Stimulated activated CD8-positive, alpha-beta memory T cell treated with anti-CD3 and anti-CD28 coated beads, Interleukin-4, amount 100 ng/mL, for 24 hours (primary cell): ENCODE results near the gene ADAT3.

Source experiments
- DNase-seq: peaks from one replicate; pipeline ENCODE4 v3.0.0-alpha.2; 2020; ENCODE audit warnings: low read depth

The ADAT3 gene

DNA sequence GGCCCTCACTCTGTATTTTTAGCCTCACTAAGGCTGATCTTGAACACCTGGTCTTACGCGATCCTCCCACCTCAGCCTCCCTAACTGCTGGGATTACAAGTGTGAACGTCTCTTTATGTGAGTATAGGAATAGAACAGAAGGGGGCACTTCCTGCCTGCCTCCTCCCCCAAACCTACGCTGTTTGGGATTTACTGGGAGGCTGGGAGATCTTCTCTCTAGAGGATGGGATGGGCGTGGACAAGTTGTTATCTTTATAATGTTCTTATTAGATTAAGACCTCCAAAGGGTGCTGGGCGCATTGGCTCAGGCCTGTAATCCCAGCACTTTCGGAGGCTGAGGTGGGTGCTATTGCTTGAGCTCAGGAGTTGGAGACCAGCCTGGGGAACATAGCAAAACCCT lies 32.9 kb downstream of the ADAT3 start:
- DNase-seq, result no peak

DNA sequence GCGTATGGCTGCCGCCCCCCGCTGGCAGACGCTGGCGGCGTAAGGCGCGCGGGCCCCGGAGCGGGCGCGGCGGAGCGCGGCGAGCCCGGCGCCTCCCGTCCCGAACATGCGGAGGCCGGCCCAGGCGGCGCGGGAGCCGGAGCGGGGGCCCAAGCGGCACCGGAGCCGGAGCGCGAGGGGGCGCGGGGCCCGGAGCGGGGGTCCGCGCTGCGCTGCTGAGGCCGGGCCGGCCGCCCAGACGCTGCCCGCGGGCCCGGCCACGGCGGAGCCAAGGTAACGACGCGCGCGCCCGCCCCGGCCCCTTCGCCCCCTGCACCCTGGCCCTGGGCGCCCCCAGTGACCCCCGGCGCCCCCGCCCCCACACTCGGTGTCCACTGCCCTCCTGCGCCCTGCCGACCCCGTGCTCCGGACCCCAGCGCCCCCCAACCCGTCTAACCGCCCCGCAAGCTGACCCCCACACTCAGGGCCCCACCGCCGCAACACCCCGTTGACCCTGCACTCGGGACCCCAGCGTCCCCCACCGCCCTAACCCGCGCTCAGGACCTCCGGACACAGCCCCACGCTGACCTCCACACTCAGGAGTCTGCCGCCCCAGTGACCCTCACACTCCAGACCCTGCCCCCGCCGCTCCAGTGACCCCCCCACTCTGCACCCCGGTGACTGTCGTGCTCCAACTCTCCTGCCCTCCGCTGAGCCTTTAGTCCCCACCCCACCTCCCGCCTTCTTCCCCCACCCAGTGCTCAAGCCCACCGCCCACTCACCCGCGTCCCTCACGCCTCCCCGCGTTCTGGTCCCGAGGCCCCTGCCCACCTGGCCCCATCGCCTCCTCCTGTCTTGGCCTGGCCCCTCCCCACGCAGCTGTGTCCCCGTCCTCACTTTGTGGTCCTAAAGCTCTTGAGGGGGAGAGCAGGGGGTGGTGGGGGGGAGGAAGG lies 36.2 kb downstream of the ADAT3 start, which contains the start of gene CSNK1G2:
CSNK1G2 (plus strand) TSS at position 27 of the 932 bp plus-strand sequence. CDS start 28,601 bp downstream, outside the sequence.
- DNase-seq, result no peak

DNA sequence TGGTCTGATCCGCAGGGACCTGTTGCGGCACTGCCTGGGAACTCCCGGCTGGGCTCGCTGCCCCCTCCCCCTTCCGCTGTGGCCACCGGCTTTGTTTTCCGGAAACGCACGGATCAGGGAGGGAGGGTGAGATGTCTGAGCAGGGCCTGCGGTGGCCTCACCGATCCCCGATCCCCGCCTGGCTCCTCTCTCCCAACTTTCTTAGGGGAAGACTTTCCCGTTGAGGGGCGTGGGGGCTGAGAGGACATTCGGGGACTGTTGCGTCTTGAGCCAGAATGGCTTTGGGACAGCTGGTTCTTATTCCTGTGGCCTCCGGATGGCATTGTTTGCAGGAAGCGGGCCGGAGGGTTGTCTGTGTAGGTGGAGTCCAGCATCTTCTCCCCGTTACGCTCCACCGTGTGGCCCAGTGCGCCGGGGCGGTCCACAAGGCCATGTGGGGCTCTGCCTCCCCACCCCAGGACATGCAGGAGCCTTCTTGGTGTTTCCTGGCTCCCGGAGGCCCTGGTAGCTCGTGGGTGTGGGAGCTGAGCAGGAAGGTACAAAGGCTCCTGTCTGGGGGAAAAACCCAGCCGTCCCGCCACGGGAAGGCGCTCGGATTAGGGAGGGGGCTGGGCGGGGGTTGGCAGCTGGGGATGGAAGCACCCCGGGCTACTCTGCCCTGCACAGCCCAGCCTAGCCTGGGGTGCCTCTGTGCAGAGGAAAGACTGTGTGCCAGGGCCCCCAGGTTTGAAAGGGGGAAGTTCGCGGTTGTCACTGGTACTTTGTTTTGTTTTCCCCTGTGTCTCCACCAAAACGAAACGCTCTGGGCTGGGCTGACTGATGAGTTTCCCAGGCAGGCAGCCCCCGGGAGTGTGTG lies 37.1 kb downstream of the ADAT3 start:
- DNase-seq, result peak; percentile 62

DNA sequence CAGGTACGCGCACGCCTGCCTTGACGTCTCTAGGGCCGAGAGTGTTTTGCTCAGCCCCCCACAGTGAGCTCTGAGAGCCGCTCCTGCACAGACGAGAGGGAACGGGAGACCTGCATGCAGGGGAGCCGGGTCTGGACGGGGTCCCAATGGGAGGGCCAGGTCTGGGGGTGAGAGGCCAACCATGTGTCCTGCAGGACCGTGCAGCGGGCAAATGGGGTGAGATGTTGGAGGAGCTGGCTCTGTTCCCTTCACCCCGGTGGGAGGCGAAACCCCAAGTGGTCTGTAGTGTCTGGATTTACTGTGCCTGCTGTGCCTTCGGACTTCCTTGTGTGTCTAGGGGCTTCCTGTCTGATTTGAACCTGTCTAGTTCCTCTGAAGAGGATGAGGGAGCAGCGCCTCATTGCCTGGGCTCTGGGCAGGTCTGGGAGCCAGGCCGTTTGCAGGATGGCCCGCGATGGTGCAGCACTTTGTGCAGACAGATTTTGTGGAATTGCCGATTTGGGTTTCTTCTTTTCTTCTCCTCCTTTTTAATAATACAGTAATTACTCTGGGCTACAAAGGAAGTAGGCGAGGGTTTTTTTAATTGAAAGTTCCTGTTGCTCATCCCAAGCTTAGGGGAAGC lies 37.8 kb downstream of the ADAT3 start:
- no peak for DNase-seq

DNA sequence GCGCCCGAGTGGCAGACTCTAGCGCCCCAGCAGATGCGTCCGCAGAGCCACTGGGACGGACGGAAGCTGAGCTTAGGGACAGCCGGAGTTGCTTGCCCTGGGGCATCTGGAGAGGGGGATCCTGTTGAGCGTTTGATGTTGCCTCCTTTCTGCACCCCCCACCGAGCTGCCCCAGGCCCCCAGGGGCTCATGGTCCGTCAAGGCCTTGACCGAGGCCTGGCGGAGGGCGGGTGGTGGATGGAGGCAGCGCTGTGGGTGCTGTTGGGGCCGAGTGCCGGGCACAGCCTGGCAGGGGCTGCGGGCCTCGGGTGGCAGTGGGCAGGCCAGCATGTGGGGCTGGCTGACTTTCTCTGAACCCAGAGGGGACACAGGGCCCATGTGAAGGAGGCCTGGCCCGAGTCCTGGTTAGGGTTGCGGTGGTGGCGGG lies 38.5 kb downstream of the ADAT3 start:
- no peak for DNase-seq

DNA sequence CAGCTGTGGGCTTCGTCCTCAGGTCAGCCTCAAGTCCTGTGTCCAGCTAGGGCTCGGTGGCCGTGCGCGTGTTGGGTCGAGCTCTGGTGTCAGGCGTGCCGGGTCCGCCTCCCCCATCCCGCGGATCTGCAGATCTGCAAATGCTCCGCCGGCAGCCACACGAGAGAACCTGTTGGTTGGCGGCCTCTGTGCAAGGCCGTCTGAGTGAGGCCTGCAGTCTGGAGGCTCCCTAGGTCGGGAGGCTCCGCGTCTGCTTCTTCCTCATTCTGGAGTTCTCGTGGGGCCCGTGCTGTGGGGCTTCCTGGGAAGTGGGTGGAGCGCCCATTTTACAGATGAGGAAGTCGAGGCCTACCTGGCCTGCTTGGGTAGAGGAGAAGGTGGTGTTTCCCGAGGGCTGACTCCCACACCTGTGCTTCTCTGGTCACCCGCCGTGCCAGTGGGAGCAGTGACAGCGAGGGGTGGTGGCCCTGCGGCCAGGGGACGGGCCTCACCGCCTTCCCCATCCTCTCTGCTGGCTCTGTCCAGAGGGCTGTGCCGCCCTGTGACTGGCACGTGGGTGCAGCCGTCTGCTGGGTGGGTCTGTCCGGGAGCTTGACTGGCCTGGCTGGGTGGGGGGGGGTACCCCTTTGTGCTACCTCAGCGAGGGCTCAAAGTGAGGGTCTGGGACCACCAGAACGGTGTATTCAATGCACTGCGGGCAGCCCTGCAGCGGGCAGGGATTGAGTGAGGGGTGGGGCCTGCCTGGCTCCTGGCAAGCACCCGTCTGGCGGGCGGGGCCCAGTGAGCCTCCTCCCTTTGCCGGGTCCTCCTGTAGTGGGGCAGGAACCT lies 39.1 kb downstream of the ADAT3 start:
- no peak for DNase-seq

DNA sequence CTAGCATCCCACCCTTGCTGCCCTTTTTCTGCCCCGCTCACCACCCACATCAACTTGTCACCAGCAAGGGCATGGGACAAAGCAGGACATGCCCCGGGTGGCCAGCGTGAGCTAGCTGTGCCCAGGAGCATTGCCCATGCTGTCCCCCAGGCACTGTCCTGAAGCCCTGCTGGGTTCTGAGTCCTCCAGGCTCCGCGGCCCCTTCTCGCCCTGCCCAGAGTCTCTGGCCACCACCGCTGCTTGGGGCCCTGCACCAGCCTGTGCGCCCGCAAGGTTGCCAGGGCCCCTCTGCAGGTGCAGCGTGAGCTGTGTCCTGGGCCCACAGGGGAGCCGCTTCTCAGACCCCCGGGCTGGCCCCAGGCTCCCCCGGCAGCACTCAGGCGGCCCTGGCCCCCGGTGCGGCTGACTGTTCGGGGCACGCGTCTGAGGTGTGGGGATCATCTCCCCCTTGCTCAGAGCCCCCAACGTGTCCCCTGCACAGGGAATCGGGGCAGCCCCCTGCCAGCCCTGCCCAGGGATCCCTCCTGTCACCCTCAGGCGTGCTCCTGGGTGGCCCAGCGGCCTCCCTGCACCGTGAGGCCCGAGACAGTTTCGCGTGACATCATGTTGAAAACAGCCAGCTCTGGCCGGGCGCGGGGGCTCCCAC lies 39.8 kb downstream of the ADAT3 start:
- no peak for DNase-seq

DNA sequence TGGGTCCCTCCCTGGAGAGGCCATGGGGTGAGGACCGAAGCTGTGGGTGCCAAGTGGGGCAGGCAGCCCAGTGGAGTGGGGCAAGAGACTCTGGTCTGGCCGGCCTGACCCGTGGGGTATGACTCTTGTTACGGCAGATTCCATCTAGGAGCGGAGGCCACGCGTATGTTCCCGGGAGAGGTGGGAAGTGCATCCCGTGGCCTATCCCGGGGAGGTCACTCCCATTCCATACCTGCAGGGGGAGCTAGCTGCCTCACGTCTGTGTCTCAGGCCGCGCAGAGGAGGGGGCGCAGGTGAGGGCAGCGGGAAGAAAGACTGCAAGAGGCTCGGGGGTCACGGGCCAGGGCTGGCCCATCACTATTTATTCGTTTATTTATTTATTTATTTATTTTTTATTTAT lies 40.7 kb downstream of the ADAT3 start:
- no peak for DNase-seq

DNA sequence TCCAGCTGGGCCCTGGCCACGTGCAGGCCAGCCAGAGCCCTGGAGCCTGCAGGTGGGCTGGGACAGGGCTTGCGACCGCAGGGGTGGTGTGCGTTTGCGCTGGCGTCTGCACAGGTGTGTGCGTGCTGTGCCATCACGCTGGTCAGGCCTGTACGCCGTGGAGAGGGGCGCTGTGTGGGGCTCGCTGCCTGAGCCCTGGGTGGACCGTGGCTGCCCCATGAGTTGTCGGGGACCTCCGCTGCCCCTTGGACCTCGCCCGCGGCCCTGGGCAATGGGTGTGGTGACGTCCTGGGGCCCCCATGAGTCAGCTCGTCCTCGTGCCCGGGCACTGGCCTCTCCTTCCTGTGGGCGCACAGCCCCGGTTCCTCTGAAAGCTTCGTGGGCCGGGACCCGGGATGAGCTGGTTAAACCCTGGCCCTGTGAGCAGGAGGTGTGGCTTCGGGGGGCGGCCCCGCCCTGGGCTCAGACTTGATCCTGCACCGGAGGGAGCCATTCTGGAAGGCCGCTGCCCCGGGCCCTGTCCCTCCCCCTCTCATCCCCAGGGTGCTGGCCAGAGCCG lies 42.5 kb downstream of the ADAT3 start:
- DNase-seq, result no peak

DNA sequence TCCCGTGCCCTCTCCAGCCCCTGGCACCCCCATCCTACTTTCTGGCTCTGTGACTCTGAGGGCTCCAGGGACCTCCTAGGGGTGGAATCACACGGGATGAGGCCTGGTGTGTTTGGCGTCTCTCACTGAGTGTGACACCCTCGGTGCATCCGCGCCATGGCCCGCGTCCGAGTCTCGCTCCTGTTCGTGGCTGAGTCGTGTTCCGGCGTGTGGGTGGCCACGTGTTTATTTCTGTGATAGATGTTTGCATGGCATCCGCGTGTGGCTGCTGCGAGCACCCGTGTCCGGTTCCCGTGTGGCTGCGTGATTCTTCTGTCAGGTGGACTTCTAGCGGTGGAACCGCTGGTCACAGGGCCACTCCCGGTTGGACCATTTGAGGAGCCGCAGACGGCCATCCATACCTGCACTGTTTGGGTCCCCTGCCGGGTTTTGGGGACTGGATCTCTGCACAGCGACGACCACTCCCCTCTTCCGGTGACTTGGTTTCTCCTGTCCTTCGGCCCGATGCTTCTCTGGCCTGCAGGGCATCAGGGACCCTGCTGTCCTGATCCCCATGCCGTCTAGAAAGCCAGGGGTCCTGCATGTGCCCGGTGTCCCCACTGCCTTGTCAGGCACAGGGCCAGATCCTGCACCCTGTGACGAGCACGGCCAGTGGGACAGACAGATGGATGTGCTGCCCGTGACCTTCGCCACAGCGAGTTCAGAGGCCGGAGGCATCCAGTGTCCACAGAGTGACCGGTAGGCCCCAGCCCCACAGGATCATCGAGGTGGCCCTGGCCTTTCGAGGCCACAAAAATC lies 44.3 kb downstream of the ADAT3 start:
- no peak for DNase-seq

DNA sequence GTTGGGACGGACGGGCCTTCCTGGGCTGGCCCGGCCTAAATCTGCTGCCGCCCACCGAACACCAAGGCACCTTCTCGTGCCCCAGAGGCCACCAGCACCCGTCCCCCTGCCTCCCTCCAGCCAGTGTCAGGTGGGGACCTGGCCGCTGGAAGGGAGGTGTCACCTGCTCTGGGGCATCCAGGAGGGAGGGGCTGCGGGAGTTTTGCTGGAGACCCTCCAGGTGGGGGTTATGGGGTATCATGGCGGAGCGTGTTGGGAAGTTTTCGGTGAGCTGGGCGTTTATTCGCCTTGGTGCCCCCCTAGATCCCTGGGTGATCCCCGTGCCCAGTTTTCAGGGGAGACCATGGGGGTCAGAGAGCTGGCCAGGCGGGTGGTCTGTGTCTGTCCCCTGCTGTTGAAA lies 45.4 kb downstream of the ADAT3 start:
- no peak for DNase-seq

DNA sequence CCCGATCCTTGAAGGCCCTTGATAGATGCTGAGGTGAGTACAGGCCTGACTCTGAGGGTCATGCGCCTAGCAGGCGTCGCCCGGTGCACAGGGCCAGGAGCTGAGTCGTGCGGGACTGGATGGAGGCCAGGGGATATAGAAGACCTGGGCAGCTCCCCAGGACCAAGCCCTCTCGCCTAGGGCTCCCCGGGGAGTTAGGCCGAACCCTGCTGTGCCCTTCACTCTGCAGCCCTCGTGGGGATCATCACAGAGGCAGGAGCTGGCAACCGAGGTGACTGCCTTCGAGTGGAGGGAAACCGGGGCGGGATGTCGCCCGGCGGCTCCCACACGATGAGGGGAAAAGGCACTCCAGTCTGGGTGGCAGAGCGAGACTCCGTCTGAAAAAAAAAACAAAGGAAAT lies 47.4 kb downstream of the ADAT3 start:
- DNase-seq, result no peak

DNA sequence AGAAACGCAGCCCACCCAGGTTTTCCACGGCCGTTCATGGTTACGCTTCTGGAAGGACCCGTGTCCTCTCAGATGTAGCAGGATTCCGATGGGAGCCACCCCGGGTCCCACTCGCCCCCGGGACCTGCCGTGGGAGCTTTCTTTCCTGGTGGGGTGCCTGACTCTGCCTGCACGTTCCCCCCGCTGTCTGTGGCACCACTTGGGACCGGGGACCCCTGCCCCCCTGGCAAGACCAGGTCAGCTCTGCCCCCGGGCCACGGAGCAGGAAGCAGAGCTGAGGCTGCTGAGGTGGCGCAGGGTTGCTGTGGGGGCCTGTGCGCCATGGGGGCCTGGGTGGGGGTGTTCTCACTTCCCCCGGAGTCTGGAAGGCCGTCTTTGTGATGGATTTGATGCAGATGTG lies 47.8 kb downstream of the ADAT3 start:
- no peak for DNase-seq

DNA sequence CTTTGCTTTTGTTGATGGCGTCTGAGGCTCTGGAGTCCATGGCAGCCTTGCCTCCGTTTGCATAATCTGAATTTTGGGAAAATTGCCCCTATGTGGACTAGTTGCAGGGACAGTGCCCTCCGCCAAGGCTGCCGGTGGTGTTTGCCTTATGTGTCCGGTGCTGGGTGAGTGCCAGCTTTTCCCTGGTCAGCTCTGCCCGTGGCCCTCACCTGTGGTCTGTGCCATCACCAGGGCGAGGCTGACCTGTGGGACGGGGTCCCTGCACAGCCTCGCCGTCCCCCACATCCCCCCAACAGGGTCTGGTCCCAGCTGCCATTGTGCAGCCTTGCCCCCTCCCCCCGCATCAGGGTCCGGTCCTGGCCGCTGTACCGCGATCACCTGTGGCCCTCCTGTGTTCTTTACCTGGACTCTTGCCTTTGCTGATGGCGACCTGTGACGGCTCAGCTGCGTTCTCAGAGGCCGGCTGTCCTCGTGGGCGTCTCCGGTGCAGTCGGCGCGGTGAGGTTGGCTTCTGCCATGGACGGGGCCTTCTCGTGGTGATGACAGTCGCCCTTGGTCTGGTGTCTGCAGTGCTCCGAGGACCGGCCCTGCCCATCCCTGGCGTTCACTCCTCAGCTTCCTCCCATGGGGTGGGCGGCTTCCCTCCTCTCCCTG lies 48.4 kb downstream of the ADAT3 start:
- no peak for DNase-seq

DNA sequence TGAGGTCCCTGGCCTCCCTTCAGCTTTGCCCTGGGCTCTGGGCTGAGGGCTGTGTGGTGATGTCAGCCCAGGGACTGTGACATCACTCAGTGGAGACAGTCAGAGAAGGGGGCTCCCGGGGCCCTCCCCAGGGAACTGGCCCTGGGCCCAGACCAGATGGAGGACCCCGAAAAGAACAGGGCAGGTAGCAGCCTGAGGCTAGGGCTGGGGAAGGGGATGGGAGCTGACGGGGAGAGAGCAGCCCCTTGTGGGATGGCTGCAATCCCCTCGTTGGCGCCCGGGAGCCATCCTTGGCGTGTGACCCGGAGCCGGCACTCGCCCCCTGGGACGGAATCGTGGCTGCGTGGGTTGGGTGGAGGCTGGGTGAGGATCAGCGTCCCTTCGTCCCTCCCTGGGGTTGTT lies 49.3 kb downstream of the ADAT3 start:
- DNase-seq, result no peak

DNA sequence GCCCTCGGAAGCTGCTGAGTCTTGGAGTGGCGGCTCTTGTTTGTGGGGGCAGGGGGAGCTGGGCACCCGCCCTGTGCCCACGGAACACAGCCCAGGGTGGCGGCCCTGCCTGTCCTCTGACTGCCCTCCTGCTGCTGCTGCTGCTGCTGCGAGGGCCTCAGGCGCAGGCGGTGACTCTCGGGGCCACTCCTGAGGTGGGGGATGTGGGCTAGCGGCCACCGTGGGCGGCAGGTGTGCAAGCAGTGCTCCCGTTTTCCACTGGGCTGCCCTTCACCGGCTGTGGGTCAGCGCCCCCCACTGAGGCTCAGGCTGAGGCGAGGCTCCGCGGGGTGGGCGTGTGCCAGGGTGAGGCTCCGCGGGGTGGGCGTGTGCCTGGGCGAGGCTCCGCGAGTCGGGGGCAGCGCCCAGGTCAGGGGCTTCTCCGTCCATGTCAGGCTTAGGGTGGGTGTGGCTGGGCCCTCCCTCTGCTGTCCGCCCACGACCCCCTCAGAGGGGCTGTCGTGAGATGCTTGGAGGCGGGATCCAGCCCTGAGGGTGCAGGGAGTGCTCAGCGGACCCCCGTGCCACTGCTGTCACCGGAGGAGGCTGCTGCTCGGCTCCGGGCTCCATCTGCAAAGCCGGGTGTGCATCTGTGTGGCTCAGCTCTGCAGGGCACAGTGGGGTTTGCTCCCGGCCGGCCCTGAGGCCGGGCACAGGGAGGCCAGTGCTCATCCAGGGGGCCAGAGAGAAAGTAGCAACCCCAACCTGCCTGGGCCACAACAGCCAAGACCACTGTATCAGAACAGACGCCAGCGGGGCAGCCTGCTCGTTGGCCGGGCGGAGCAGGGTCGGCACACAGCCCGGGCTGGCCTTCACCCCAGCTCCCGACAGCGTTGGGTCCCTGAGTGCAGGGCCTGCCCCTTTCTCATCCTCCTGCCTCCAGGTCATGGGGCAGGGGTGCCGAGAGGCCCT lies 50.2 kb downstream of the ADAT3 start:
- DNase-seq, result no peak

DNA sequence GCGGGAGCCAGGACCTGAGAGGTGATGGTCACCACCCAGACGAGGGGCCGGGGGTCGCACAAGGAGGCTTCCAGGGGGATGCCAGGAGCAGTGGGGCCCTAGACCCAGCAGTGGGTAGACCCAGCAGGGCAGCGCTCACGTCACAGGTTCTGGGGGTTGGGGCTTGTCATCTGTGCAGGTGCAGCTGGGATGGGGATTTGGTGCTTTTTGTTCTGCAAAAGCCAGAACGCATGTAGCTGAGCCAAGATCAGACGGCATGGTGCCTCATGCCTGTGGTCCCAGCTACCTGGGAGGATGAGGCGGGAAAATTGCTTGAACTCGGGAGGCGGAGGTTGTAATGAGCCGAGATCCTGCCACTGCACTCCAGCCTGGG lies 50.9 kb downstream of the ADAT3 start:
- DNase-seq, result no peak

DNA sequence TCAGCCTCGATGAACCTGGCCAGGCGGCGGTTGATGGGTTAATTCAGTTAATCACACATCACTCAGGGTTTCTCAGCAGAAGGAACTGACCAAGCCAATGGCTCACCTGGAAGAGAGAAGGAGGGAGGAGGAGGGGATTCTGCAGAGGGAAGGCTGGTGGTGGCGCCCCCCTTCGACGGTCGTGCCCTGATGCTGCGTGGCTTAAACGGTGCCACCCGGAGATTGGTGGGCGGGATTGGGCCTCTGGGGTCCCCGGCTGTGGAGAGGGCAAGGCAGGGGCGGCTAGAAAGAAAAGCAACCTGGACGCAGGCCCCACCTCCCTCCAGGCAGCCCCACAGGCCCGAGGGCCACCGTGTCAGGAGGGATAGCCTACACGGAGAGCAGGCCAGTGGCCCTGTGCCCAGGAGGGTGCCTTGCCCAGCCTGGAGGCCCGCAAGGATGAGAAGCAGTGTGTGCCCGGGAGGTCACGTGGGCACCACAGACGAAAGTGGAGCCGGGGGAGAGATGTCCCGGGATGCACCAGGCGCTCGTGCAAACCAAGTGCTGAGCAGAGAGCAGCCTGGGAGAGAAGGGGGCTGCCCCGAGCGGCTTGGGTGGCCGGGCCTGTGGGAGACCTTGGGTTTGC lies 51.8 kb downstream of the ADAT3 start:
- DNase-seq, result no peak
